C1 segment of cervical spinal cord (tissue), 14 donors: ENCODE results near the gene PRPF6.

ENCODE experiments used
- DNase-seq, 14 donors: peaks; one replicate each; lab custom pipeline; 2025; lab: John Stamatoyannopoulos, UW

PRPF6 gene

GRCh38 chr20:64045346-64046011 is 64.5 kb downstream of the PRPF6 start:
- DNase-seq: no peak

GRCh38 chr20:64047046-64047389 is 66.1 kb downstream of the PRPF6 start:
- DNase-seq: no peak

- no peak for DNase-seq
Measured at GRCh38 chr20:64047968-64048401, 67.1 kb downstream of the PRPF6 start.

- DNase-seq: no peak
Measured at GRCh38 chr20:64048402-64049044, 67.6 kb downstream of the PRPF6 start.

- DNase-seq: no peak
Measured at GRCh38 chr20:64049060-64049877, 68.3 kb downstream of the PRPF6 start, which contains the start of gene SOX18. Gene SOX18, minus strand, starts transcription at chr20:64049639. Its CDS starts 123 bp downstream, at chr20:64049516.

- no peak for DNase-seq
Measured at GRCh38 chr20:64049878-64050260, 68.9 kb downstream of the PRPF6 start.

GRCh38 chr20:64050261-64051032 is 69.5 kb downstream of the PRPF6 start:
- DNase-seq: no peak

- DNase-seq: no peak
Measured at GRCh38 chr20:64051033-64051452, 70.1 kb downstream of the PRPF6 start.

- DNase-seq: peak in 1 of 14 donors; percentile 56
Measured at GRCh38 chr20:64051561-64052325, 70.8 kb downstream of the PRPF6 start.

- no peak for DNase-seq
Measured at GRCh38 chr20:64052326-64052722, 71.4 kb downstream of the PRPF6 start.

- DNase-seq: no peak
Measured at GRCh38 chr20:64052987-64053840, 72.3 kb downstream of the PRPF6 start.

- DNase-seq: peak in 1 of 14 donors; percentile 18
Measured at GRCh38 chr20:64053841-64054661, 73.1 kb downstream of the PRPF6 start.

GRCh38 chr20:64055396-64055892 is 74.5 kb downstream of the PRPF6 start:
- no peak for DNase-seq

GRCh38 chr20:64055893-64056638 is 75.1 kb downstream of the PRPF6 start:
- peak in 1 of 14 donors; percentile 38 for DNase-seq

- no peak for DNase-seq
Measured at GRCh38 chr20:64056639-64056888, 75.6 kb downstream of the PRPF6 start.

GRCh38 chr20:64056889-64057627 is 76.1 kb downstream of the PRPF6 start:
- no peak for DNase-seq

GRCh38 chr20:64057628-64058498 is 76.9 kb downstream of the PRPF6 start:
- peak in 7 of 14 donors; percentile 5 to 80 (median 33) for DNase-seq
